CD4-positive, alpha-beta memory T cell (primary cell): ENCODE data around the gene PSMD13. TPM values are rescaled to one million over a fixed set of nuclear protein-coding genes. Genes with fewer than 3 reads are reported as not detected.
A peak's percentile ranks its signal among the peaks of the same experiment; 100 is the strongest.

ENCODE experiments used
- CTCF ChIA-PET: fragments of 350-600 bp; sonication (Branson Sonifier 250); formaldehyde crosslinking; loops from one replicate; lab custom pipeline; 2021; ENCODE audit warnings: inconsistent platforms; ENCODE audit not compliant: partially characterized antibody; lab: Charles Lee
- POLR2A ChIA-PET: fragments of 350-600 bp; sonication (Branson Sonifier 250); formaldehyde crosslinking; loops from one replicate; lab custom pipeline; 2021; ENCODE audit not compliant: partially characterized antibody; lab: Charles Lee
- DNase-seq, 5 donors: peaks; one replicate each; pipeline versions ENCODE4 v3.0.0 to v3.0.0-alpha.2; 2020 to 2022; ENCODE audit warnings: mixed read lengths in 1 of 5
- H3K27ac ChIP-seq: one replicate; pipeline ENCODE4 v1.7.0; 2013; ENCODE audit warnings: low read depth, low read length
- H3K27me3 ChIP-seq: 2 replicates; pipeline ENCODE4 v1.7.0; 2013; ENCODE audit warnings: mild to moderate bottlenecking, low read length, moderate library complexity; ENCODE audit not compliant: insufficient read depth
- H3K36me3 ChIP-seq: 2 replicates; pipeline ENCODE4 v1.7.0; 2013; ENCODE audit warnings: mild to moderate bottlenecking, low read length, moderate library complexity; ENCODE audit not compliant: insufficient read depth
- H3K4me1 ChIP-seq: 2 replicates; pipeline ENCODE4 v1.7.0; 2013; ENCODE audit warnings: mild to moderate bottlenecking, low read length, moderate library complexity; ENCODE audit not compliant: insufficient read depth
- H3K4me3 ChIP-seq, 2 donors: one replicate each; pipeline ENCODE4 v1.7.0; 2013; ENCODE audit warnings: low read length in 2 of 2, mild to moderate bottlenecking in 1 of 2
- H3K9me3 ChIP-seq, 2 donors: one replicate each; pipeline ENCODE4 v1.7.0; 2013; ENCODE audit warnings: low read length in 2 of 2, control low read depth in 1 of 2; ENCODE audit not compliant: control insufficient read depth in 1 of 2
- H3K27ac Mint-ChIP-seq, 7 donors: one replicate each; pipeline ENCODE4 v1.8.0; 2020 to 2021; ENCODE audit warnings: mixed read lengths in 7 of 7, mild to moderate bottlenecking in 6 of 7, inconsistent platforms in 3 of 7, moderate library complexity in 3 of 7
- H3K27me3 Mint-ChIP-seq, 2 donors: one replicate each; pipeline ENCODE4 v1.8.0; 2020 to 2021; ENCODE audit warnings: mixed read lengths in 2 of 2
- H3K36me3 Mint-ChIP-seq, 2 donors: one replicate each; pipeline ENCODE4 v1.8.0; 2020 to 2021; ENCODE audit warnings: mixed read lengths in 2 of 2, inconsistent platforms in 1 of 2, mild to moderate bottlenecking in 1 of 2
- H3K4me1 Mint-ChIP-seq, 4 donors: one replicate each; pipeline ENCODE4 v1.8.0; 2020 to 2021; ENCODE audit warnings: mixed read lengths in 4 of 4, mild to moderate bottlenecking in 1 of 4
- H3K4me3 Mint-ChIP-seq, 8 donors: one replicate each; pipeline ENCODE4 v1.8.0; 2020 to 2021; ENCODE audit warnings: mixed read lengths in 8 of 8, mild to moderate bottlenecking in 7 of 8, moderate library complexity in 6 of 8, inconsistent platforms in 3 of 8
- H3K9me3 Mint-ChIP-seq, 8 donors: one replicate each; pipeline ENCODE4 v1.8.0; 2020 to 2021; ENCODE audit warnings: mixed read lengths in 8 of 8, mild to moderate bottlenecking in 5 of 8, inconsistent platforms in 3 of 8, moderate library complexity in 1 of 8
- intact Hi-C: fragments of 100-400 bp; cut with micrococcal nuclease; formaldehyde crosslinking; loops from one replicate; pipeline ENCODE4 v1.15.1; 2023
- polyA plus RNA-seq, 2 donors: library from polyadenylated mRNA; unstranded; fragments of 300-500 nt; fragmentation: Illumina TruSeq; gene quantifications; one replicate each; pipeline ENCODE4 v1.2.3, GENCODE V29; 2021
- total RNA-seq, 2 experiments: library from RNA; stranded (reverse); gene quantifications; one replicate each; pipeline ENCODE4 v1.2.3, GENCODE V29; 2021

The PSMD13 gene
- total and polyA plus RNA-seq, 4 experiments from 2014 or later, result 99.9 to 247 (median 143) TPM

- no peaks in the 10 kb centered on the region for H3K27me3 Mint-ChIP-seq
- Histone ChIP-seq H3K4me1 (peaks cover 30% of the 10 kb centered on the region), H3K27me3 (no peaks in the 10 kb centered on the region), H3K4me3 (no peak overlapping the region), H3K27ac (peak overlapping the region; percentile 55), H3K9me3 (no peaks in the 10 kb centered on the region), H3K36me3 (peaks cover 8% of the 10 kb centered on the region)
- peaks cover 0 to 1% (median 0%) of the 10 kb centered on the region in 8 donors for H3K9me3 Mint-ChIP-seq
- peak in 1 of 5 donors; percentile 40 for DNase-seq
- ChIA-PET CTCF (interaction anchor here (0.8 to 3.1 kb wide), 3 partner anchors 14 to 40 kb away, joined by 4 to 12 read pairs (median 5); no protein-coding TSS in a partner anchor), POLR2A (interaction anchor here (1.0 to 14.3 kb wide), 13 partner anchors 10 to 158 kb away, joined by 3 to 549 read pairs (median 31); partner anchors contain the start of genes ANO9, BET1L, IFITM2 and NLRP6)
- peak overlapping the region in 6 of 7 donors; percentile 42 to 89 (median 67) for H3K27ac Mint-ChIP-seq
- H3K4me3 Mint-ChIP-seq, result peak overlapping the region in 4 of 8 donors; percentile 4 to 76 (median 34)
- peaks cover 4 to 34% of the 10 kb centered on the region in 2 donors for H3K36me3 Mint-ChIP-seq
- H3K4me1 Mint-ChIP-seq, result peaks cover 11 to 44% (median 25%) of the 10 kb centered on the region in 4 donors
- intact Hi-C loops, result no loop called here
Observed at GRCh38 chr11:290621-291231, 54.0 kb downstream of the PSMD13 start.

- peak in 1 of 5 donors; percentile 28 for DNase-seq
- H3K27me3 Mint-ChIP-seq, result no peaks in the 10 kb centered on the region
- H3K9me3 ChIP-seq, result no peaks in the 10 kb centered on the region
- no peaks in the 10 kb centered on the region for H3K27me3 ChIP-seq
- ChIA-PET CTCF (interaction anchor here (0.8 to 3.1 kb wide), 3 partner anchors 13 to 72 kb away, joined by 3 to 12 read pairs (median 5); no protein-coding TSS in a partner anchor), POLR2A (interaction anchor here (0.5 to 14.3 kb wide), 13 partner anchors 11 to 158 kb away, joined by 3 to 549 read pairs (median 29); partner anchors contain the start of genes BET1L, IFITM2, NLRP6 and PTDSS2)
- peaks cover 22% of the 10 kb centered on the region for H3K4me1 ChIP-seq
- H3K27ac ChIP-seq, result no peak overlapping the region
- peaks cover 8% of the 10 kb centered on the region for H3K36me3 ChIP-seq
- peak overlapping the region in 4 of 8 donors; percentile 17 to 76 (median 38) for H3K4me3 Mint-ChIP-seq
- H3K4me1 Mint-ChIP-seq, result peaks cover 9 to 40% (median 21%) of the 10 kb centered on the region in 4 donors
- intact Hi-C loops, result no loop called here
- H3K36me3 Mint-ChIP-seq, result peaks cover 0 to 34% of the 10 kb centered on the region in 2 donors
- no peak overlapping the region for H3K4me3 ChIP-seq
- peaks cover 0 to 1% (median 0%) of the 10 kb centered on the region in 8 donors for H3K9me3 Mint-ChIP-seq
- peak overlapping the region; percentile 42 to 89 (median 73) for H3K27ac Mint-ChIP-seq
Observed at GRCh38 chr11:291281-292210, 54.8 kb downstream of the PSMD13 start.

GRCh38 chr11:292211-293121 is 55.7 kb downstream of the PSMD13 start:
- Histone ChIP-seq H3K9me3 (no peaks in the 10 kb centered on the region), H3K27ac (no peak overlapping the region), H3K4me1 (peaks cover 25% of the 10 kb centered on the region), H3K36me3 (peaks cover 8% of the 10 kb centered on the region), H3K27me3 (no peaks in the 10 kb centered on the region), H3K4me3 (no peak overlapping the region)
- peak overlapping the region in 2 of 7 donors; percentile 25 to 42 for H3K27ac Mint-ChIP-seq
- no peaks in the 10 kb centered on the region for H3K27me3 Mint-ChIP-seq
- POLR2A ChIA-PET, result interaction anchor here (0.5 to 9.9 kb wide), 5 partner anchors 12 to 157 kb away, joined by 3 to 148 read pairs (median 9); partner anchors contain the start of genes BET1L, IFITM2, NLRP6 and RIC8A
- CTCF ChIA-PET, result interaction anchor here (0.8 to 1.5 kb wide), 2 partner anchors 12 to 71 kb away, joined by 3 to 5 read pairs; no protein-coding TSS in a partner anchor
- peaks cover 0 to 30% of the 10 kb centered on the region in 2 donors for H3K36me3 Mint-ChIP-seq
- H3K4me1 Mint-ChIP-seq, result peaks cover 10 to 38% (median 23%) of the 10 kb centered on the region in 4 donors
- DNase-seq, result peak in 1 of 5 donors; percentile 41
- peaks cover 0 to 1% (median 0%) of the 10 kb centered on the region in 8 donors for H3K9me3 Mint-ChIP-seq
- intact Hi-C loops, result no loop called here
- peak overlapping the region in 1 of 8 donors; percentile 7 for H3K4me3 Mint-ChIP-seq

GRCh38 chr11:293271-293851 is 56.6 kb downstream of the PSMD13 start:
- Histone ChIP-seq H3K36me3 (peaks cover 8% of the 10 kb centered on the region), H3K27ac (no peak overlapping the region), H3K27me3 (no peaks in the 10 kb centered on the region), H3K4me1 (peaks cover 29% of the 10 kb centered on the region), H3K4me3 (no peak overlapping the region), H3K9me3 (no peaks in the 10 kb centered on the region)
- no peaks in the 10 kb centered on the region for H3K27me3 Mint-ChIP-seq
- H3K27ac Mint-ChIP-seq, result no peak overlapping the region
- no peak overlapping the region for H3K4me3 Mint-ChIP-seq
- CTCF ChIA-PET, result interaction anchor here (1.1 kb wide), 3 partner anchors 12 to 62 kb away, joined by 3 to 5 read pairs (median 3); no protein-coding TSS in a partner anchor
- peaks cover 0 to 1% (median 0%) of the 10 kb centered on the region in 8 donors for H3K9me3 Mint-ChIP-seq
- peaks cover 11 to 37% (median 26%) of the 10 kb centered on the region in 4 donors for H3K4me1 Mint-ChIP-seq
- intact Hi-C loops, result no loop called here
- POLR2A ChIA-PET, result interaction anchor here (1.3 to 9.9 kb wide), 3 partner anchors 13 to 25 kb away, joined by 9 to 148 read pairs (median 37); partner anchors contain the start of genes IFITM2 and NLRP6
- DNase-seq, result peak in 1 of 5 donors; percentile 34
- H3K36me3 Mint-ChIP-seq, result peaks cover 0 to 23% of the 10 kb centered on the region in 2 donors

- POLR2A ChIA-PET, result interaction anchor here (0.9 to 9.9 kb wide), 4 partner anchors 13 to 43 kb away, joined by 3 to 148 read pairs (median 10); partner anchors contain the start of gene NLRP6
- Mint-ChIP-seq H3K4me3 (no peak overlapping the region), H3K27me3 (no peaks in the 10 kb centered on the region), H3K4me1 (peaks cover 11 to 39% (median 27%) of the 10 kb centered on the region in 4 donors), H3K27ac (peak overlapping the region in 1 of 7 donors; percentile 72), H3K9me3 (peaks cover 0 to 1% (median 0%) of the 10 kb centered on the region in 8 donors), H3K36me3 (peaks cover 0 to 23% of the 10 kb centered on the region in 2 donors)
- Histone ChIP-seq H3K27ac (no peak overlapping the region), H3K4me1 (peaks cover 33% of the 10 kb centered on the region), H3K36me3 (peaks cover 8% of the 10 kb centered on the region), H3K9me3 (no peaks in the 10 kb centered on the region), H3K4me3 (no peak overlapping the region), H3K27me3 (no peaks in the 10 kb centered on the region)
- DNase-seq, result peak in 1 of 5 donors; percentile 41
- CTCF ChIA-PET, result interaction anchor here (1.0 to 1.1 kb wide), 4 partner anchors 11 to 61 kb away, joined by 3 to 5 read pairs (median 4); no protein-coding TSS in a partner anchor
- intact Hi-C loops, result no loop called here
Observed at GRCh38 chr11:293852-294661, 57.3 kb downstream of the PSMD13 start.
